HEK293T (cell line): ENCODE data around the gene TMA7.

ENCODE experiments used
- CTCF ChIA-PET: fragments of 350-600 bp; formaldehyde crosslinking; extraction: SDS; loops from one replicate; lab custom pipeline; 2021; ENCODE audit warnings: antibody characterized with exemption, inconsistent platforms; lab: Yijun Ruan, JAX
- POLR2A ChIA-PET: fragments of 350-600 bp; formaldehyde crosslinking; extraction: SDS; loops from one replicate; lab custom pipeline; 2020; ENCODE audit warnings: antibody characterized with exemption, inconsistent platforms; lab: Yijun Ruan, JAX
- DNase-seq: peaks from one replicate; pipeline ENCODE4 v3.0.0; 2012; ENCODE audit warnings: mixed read lengths; ENCODE audit errors: extremely low spot score
- ARNT ChIP-seq: fragments of 450-650 bp; IDR thresholded peaks from 2 replicates; pipeline ENCODE4 v1.6.1; 2017; ENCODE audit warnings: mild to moderate bottlenecking
- BHLHE40 ChIP-seq: fragments of 450-650 bp; IDR thresholded peaks from 2 replicates; pipeline ENCODE4 v1.6.1; 2016; ENCODE audit warnings: mild to moderate bottlenecking, moderate library complexity, borderline replicate concordance
- CTBP1 ChIP-seq: fragments of 450-650 bp; IDR thresholded peaks from 2 replicates; pipeline ENCODE4 v1.6.1; 2016; ENCODE audit warnings: borderline replicate concordance
- ELF4 ChIP-seq: fragments of 450-650 bp; IDR thresholded peaks from 2 replicates; pipeline ENCODE4 v1.6.1; 2017; ENCODE audit warnings: antibody characterized with exemption
- FOXA1 ChIP-seq: fragments of 450-650 bp; IDR thresholded peaks from 2 replicates; pipeline ENCODE4 v1.6.1; 2016; ENCODE audit warnings: mild to moderate bottlenecking
- FOXK2 ChIP-seq: fragments of 450-650 bp; IDR thresholded peaks from 2 replicates; pipeline ENCODE4 v1.6.1; 2016; ENCODE audit warnings: mild to moderate bottlenecking
- FOXM1 ChIP-seq: fragments of 450-650 bp; IDR thresholded peaks from 2 replicates; pipeline ENCODE4 v1.6.1; 2017; ENCODE audit warnings: mild to moderate bottlenecking, borderline replicate concordance
- HDGF ChIP-seq: fragments of 450-650 bp; IDR thresholded peaks from 2 replicates; pipeline ENCODE4 v1.6.1; 2017; ENCODE audit warnings: antibody characterized with exemption, borderline replicate concordance
- L3MBTL2 ChIP-seq: fragments of 450-650 bp; conservative IDR thresholded peaks from 2 replicates; pipeline ENCODE4 v1.6.1; 2016; ENCODE audit warnings: mild to moderate bottlenecking
- LEF1 ChIP-seq: fragments of 450-650 bp; IDR thresholded peaks from 2 replicates; pipeline ENCODE4 v1.6.1; 2017; ENCODE audit warnings: mild to moderate bottlenecking, borderline replicate concordance
- NFRKB ChIP-seq: fragments of 450-650 bp; IDR thresholded peaks from 2 replicates; pipeline ENCODE4 v1.6.1; 2016; ENCODE audit warnings: mild to moderate bottlenecking, moderate library complexity
- SP1 ChIP-seq: fragments of 450-650 bp; IDR thresholded peaks from 2 replicates; pipeline ENCODE4 v1.6.1; 2017
- SUZ12 ChIP-seq: fragments of 450-650 bp; IDR thresholded peaks from 2 replicates; pipeline ENCODE4 v1.6.1; 2016; ENCODE audit warnings: mild to moderate bottlenecking
- TARDBP ChIP-seq: fragments of 450-650 bp; IDR thresholded peaks from 2 replicates; pipeline ENCODE4 v1.6.1; 2016
- ZNF384 ChIP-seq: fragments of 450-650 bp; IDR thresholded peaks from 2 replicates; pipeline ENCODE4 v1.6.1; 2016
- TF ChIP-seq, protein P1 (sequence below): fragments of 450-650 bp; IDR thresholded peaks from 2 replicates; pipeline ENCODE4 v1.6.1; 2016

TMA7 gene

DNA sequence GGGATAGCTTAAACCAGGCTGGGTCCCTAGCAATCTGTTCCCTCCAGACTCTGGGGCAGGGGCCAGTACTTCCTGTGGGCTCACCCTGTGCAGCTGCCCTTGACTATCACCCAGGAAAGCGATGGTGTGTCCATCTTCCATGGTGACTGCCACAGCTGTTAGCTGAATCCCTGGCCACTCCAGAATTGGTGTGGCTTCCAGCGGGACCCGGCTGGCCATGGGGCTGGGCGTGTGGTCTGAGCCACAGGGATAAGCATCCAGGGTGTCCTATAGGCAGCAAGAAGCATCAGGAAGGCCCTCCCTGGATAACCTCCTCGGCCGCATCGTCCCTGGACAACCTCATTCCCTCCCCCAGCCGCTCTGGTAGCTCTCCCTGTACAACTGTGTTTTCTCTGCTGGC lies 17.4 kb upstream of the TMA7 start:
- DNase-seq = no peak
- TF ChIP-seq FOXM1 (no peak), ZNF384 (no peak), BHLHE40 (no peak), LEF1 (no peak), L3MBTL2 (no peak), FOXK2 (no peak), HDGF (no peak), ARNT (no peak), FOXA1 (no peak), NFRKB (no peak), CTBP1 (no peak), SUZ12 (no peak)
- POLR2A ChIA-PET = interaction anchor here (0.7 kb wide), 1 partner anchor 50 kb away, joined by 3 read pairs; no protein-coding TSS in a partner anchor
- CTCF ChIA-PET = interaction anchor here (1.4 to 1.8 kb wide), 2 partner anchors 13 to 22 kb away, joined by 6 to 7 read pairs; no protein-coding TSS in a partner anchor

DNA sequence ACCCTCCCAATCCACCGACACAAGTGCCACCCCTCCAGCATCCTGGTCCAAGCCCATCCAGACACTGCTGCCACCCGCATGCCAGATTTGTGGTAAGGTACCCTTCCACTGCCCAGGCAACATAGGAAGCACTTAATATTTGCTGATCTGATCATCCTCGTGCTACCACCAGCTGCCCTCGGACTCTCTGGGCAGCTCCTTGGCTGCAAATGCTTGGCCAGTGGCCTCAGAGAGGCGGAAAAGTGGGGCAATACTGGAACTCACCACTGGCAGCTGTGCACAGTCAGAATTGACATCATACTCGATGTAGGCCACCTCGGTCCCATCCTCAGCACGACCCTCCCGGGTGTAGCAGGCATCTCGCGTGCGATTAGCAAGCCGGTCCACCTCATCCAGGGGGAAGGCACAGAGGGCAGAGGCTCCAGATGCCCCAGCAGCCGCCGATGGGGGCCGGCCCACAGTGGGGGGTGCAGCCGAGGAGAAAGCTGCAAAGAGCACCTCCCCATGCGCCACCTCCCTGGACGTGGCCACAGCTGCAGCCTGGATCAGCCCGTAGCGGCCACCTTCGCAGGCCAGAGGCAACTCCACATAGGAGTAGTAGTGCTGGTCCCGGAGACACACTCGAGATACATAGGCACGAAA lies 16.7 kb upstream of the TMA7 start:
- ChIA-PET CTCF (interaction anchor here (1.4 to 1.8 kb wide), 4 partner anchors 13 to 23 kb away, joined by 5 to 11 read pairs (median 6); no protein-coding TSS in a partner anchor), POLR2A (interaction anchor here (1.1 kb wide), 1 partner anchor 17 kb away, joined by 3 read pairs; the partner anchor contains the start of genes CCDC51 and TMA7)
- no peak for DNase-seq
- no peak for TF ChIP-seq HDGF
- no peak for TF ChIP-seq FOXA1
- TF ChIP-seq L3MBTL2 = no peak
- TF ChIP-seq ZNF384 = no peak
- TF ChIP-seq BHLHE40 = no peak
- no peak for TF ChIP-seq SUZ12
- TF ChIP-seq TARDBP = no peak
- TF ChIP-seq FOXK2 = no peak
- TF ChIP-seq, protein P1, sequence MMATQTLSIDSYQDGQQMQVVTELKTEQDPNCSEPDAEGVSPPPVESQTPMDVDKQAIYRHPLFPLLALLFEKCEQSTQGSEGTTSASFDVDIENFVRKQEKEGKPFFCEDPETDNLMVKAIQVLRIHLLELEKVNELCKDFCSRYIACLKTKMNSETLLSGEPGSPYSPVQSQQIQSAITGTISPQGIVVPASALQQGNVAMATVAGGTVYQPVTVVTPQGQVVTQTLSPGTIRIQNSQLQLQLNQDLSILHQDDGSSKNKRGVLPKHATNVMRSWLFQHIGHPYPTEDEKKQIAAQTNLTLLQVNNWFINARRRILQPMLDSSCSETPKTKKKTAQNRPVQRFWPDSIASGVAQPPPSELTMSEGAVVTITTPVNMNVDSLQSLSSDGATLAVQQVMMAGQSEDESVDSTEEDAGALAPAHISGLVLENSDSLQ = no peak

DNA sequence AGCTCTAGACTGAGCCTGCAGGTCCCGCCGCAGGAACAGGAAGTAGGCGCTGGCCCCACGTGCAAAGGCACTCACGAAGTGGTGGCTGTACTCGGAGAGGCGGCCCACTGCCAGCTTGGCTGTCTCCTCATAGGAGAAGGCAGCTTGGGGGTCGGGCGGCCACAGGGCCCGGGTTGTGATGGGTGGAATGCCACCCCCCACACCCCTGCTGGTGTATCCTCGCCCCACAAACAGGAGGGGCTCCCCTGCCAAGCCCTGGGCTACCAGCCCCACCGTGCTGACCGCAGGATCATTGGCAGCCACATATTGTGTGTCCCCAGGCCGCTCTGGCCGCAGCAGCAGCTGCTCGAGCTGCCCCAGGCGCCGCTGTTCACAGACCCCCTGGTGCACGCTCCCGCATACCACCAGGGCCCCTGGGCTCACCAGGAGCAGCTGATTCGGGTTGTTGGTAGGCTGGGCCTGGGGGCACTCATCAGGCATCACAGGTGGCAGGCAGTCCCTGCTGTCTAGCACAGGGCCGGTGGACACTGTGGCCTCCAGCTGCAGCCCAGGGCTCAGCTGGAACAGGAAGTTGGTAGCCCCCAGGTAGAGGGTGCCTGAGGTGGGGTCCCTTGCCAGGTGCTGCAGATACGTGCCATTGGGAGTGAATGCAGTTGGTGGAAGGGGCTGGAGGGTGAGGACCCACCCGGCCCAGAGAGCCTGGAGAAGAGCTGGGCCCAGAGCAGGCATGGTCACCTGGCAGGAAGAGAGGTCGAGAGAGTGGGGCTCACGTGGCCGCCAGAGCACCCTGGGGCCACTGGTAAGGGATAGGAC lies 16.0 kb upstream of the TMA7 start:
- CTCF ChIA-PET = interaction anchor here (1.4 to 1.7 kb wide), 2 partner anchors 12 to 23 kb away, joined by 5 to 11 read pairs; no protein-coding TSS in a partner anchor
- POLR2A ChIA-PET = interaction anchor here (1.1 kb wide), 1 partner anchor 16 kb away, joined by 3 read pairs; the partner anchor contains the start of genes CCDC51 and TMA7
- no peak for DNase-seq
- TF ChIP-seq, protein P1 = no peak
- TF ChIP-seq TARDBP = no peak
- no peak for TF ChIP-seq NFRKB
- TF ChIP-seq ARNT = no peak
- no peak for TF ChIP-seq L3MBTL2
- TF ChIP-seq FOXK2 = no peak
- no peak for TF ChIP-seq ELF4

GRCh38 chr3:48425281-48425812 lies 14.7 kb upstream of the TMA7 start:
- no peak for TF ChIP-seq FOXA1
- no peak for TF ChIP-seq FOXM1
- TF ChIP-seq SP1 = no peak
- CTCF ChIA-PET = interaction anchor here (1.2 to 1.7 kb wide), 2 partner anchors 10 to 25 kb away, joined by 4 to 5 read pairs; no protein-coding TSS in a partner anchor
- no peak for DNase-seq
- POLR2A ChIA-PET = no interaction called here

- ChIA-PET CTCF (interaction anchor here (1.0 to 1.5 kb wide), 3 partner anchors 9 to 26 kb away, joined by 3 to 10 read pairs (median 4); no protein-coding TSS in a partner anchor), POLR2A (interaction anchor here (1.4 kb wide), 1 partner anchor 14 kb away, joined by 3 read pairs; the partner anchor contains the start of genes CCDC51 and TMA7)
- TF ChIP-seq SP1 (no peak), NFRKB (no peak), FOXM1 (no peak), CTBP1 (no peak), HDGF (no peak), ELF4 (no peak), FOXA1 (no peak), L3MBTL2 (no peak), LEF1 (no peak), TARDBP (no peak), ARNT (no peak), BHLHE40 (no peak), FOXK2 (no peak), SUZ12 (no peak), ZNF384 (no peak)
- TF ChIP-seq, protein P1 = no peak
- no peak for DNase-seq
Observed at GRCh38 chr3:48426401-48426909, 13.6 kb upstream of the TMA7 start.
